Dendritic cell treated with granulocyte-macrophage colony-stimulating factor and Interleukin-4, amounts not matched to agents 40 ng/mL and 50 ng/mL, for 4 days (primary cell): ENCODE results near the gene MCU.

ENCODE experiments used
- H3K27ac Mint-ChIP-seq: one replicate; pipeline ENCODE4 v1.8.0; 2022; ENCODE audit warnings: mild to moderate bottlenecking, mixed read lengths
- H3K27me3 Mint-ChIP-seq: one replicate; pipeline ENCODE4 v1.8.0; 2022; ENCODE audit warnings: mild to moderate bottlenecking, mixed read lengths
- H3K36me3 Mint-ChIP-seq: one replicate; pipeline ENCODE4 v1.8.0; 2022; ENCODE audit warnings: low read depth, mixed read lengths
- H3K4me1 Mint-ChIP-seq: one replicate; pipeline ENCODE4 v1.8.0; 2022; ENCODE audit warnings: low read depth, mixed read lengths
- H3K4me3 Mint-ChIP-seq: one replicate; pipeline ENCODE4 v1.8.0; 2022; ENCODE audit warnings: mild to moderate bottlenecking, moderate library complexity, mixed read lengths
- H3K9me3 Mint-ChIP-seq: one replicate; pipeline ENCODE4 v1.8.0; 2022; ENCODE audit warnings: mixed read lengths
- intact Hi-C: fragments of 100-400 bp; cut with micrococcal nuclease; formaldehyde crosslinking; loops from one replicate; pipeline ENCODE4 v1.15.0; 2022

The MCU gene

DNA sequence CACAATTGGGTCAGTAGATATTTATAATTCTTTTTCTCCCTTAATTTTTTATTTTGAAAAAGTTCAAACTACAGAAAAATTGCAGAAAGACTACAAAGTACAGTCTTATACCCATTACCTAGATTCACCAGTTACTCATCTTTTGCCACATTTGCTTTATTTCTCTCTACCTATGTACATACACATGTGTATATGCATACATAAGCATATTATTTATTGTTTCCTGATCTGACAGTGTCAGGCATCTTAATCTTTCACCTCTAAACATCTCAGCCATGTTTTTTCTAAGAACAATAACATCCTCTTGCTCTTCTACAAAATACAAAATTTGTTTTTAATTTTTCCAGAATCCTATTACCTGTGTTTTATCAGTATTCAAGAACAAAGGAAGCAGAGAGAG lies 133.2 kb downstream of the MCU start:
- intact Hi-C loops, result no loop called here
- H3K4me1 Mint-ChIP-seq, result no peaks in the 10 kb centered on the region
- H3K9me3 Mint-ChIP-seq, result no peaks in the 10 kb centered on the region
- H3K4me3 Mint-ChIP-seq, result no peak overlapping the region
- H3K27ac Mint-ChIP-seq, result no peak overlapping the region
- no peaks in the 10 kb centered on the region for H3K27me3 Mint-ChIP-seq
- H3K36me3 Mint-ChIP-seq, result no peaks in the 10 kb centered on the region

DNA sequence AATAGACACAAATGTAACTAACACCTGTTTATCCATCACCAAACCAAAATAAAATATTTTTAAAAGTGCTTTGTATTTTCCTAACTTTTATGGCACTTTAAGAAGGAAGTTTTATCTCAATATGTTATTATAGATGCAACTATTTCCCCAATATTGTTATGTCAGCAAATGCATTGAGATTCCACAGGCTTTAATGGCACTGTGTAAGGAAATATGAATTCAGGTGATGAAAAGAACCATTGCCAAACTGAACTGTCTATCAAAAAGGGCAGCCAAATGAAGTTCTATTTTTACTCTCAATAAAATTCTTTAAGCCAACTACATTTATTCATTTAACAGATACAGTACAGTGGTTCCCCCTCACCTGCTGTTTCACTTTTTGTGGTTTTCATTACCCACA lies 134.4 kb downstream of the MCU start:
- no peaks in the 10 kb centered on the region for H3K27me3 Mint-ChIP-seq
- H3K27ac Mint-ChIP-seq, result no peak overlapping the region
- H3K4me1 Mint-ChIP-seq, result no peaks in the 10 kb centered on the region
- no peaks in the 10 kb centered on the region for H3K36me3 Mint-ChIP-seq
- H3K4me3 Mint-ChIP-seq, result no peak overlapping the region
- H3K9me3 Mint-ChIP-seq, result no peaks in the 10 kb centered on the region
- intact Hi-C loops, result no loop called here

DNA sequence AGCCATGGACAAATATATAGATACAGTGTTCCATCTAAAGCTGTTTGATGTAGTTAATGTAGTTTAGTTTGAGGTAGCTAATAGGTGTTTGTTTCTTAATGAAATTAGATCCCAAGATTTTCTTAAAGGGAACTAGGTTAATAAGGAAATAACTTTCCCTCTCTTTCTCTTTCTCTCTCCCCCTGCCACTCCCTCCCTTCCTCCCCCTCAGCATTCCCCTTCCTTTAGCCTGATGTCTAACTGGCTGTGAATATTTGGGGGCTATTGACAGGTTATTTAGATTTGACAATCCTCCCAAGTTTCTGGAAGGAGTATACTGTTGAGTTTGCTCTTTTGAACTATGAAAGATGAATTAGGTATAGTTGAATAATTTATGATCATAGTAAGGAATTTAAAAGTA lies 136.4 kb downstream of the MCU start:
- H3K27ac Mint-ChIP-seq, result no peak overlapping the region
- intact Hi-C loops, result no loop called here
- no peaks in the 10 kb centered on the region for H3K27me3 Mint-ChIP-seq
- no peaks in the 10 kb centered on the region for H3K36me3 Mint-ChIP-seq
- no peak overlapping the region for H3K4me3 Mint-ChIP-seq
- H3K4me1 Mint-ChIP-seq, result no peaks in the 10 kb centered on the region
- H3K9me3 Mint-ChIP-seq, result no peaks in the 10 kb centered on the region

DNA sequence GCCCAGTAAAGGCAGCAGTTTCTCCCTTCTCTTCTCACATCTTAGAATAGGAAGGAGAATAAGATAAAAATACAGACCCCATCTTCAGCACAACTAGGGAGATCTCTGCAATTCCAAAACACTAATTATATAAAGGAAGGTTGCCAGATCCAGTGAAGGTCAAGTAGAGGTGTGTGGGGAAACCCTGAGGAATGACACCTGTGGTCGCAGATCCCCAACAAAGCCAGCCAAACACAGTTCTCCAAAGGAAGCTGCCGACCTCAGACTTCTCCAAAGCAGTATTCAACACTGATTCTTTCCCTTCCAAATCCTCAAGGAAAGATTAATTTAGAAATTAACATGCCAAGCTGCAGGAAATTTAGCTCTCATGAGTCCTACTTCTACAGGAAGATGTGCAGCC lies 138.7 kb downstream of the MCU start:
- Mint-ChIP-seq H3K27me3 (no peaks in the 10 kb centered on the region), H3K4me3 (no peak overlapping the region), H3K27ac (no peak overlapping the region), H3K36me3 (peaks cover 9% of the 10 kb centered on the region), H3K9me3 (no peaks in the 10 kb centered on the region), H3K4me1 (no peaks in the 10 kb centered on the region)
- intact Hi-C loops, result no loop called here

DNA sequence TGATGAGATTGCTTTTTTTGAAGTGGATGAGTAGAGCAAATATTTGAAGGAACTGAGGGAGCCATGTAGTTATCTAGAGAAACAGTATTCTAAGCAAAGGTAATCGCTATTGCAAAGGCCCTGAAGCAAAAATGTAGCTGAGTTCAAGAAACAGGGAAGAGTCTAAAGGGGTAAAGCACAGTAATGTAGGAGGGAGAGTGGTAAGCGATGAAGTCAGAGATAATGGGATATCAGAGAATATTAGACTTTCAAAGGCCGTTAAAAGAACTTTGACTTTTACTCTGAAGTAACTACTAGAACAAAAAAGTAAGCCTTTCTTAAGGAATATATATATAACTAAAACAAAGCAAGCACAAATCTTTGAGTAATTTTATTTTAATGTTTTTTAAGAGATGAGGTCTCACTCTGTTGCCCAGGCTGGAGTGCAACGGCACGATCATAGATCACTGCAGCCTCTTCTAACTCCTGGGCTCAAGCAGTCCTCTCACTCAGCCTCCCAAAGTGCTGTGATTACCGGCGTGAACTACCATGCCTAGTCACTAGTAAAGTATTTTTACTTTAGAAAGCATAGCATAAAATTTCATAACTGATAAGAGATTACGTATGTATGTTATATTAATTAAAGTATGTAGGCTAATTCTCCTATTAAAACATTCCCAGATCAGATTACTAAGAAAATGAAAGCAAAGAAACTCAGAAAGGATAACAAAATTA lies 139.9 kb downstream of the MCU start:
- no peak overlapping the region for H3K4me3 Mint-ChIP-seq
- peaks cover 14% of the 10 kb centered on the region for H3K36me3 Mint-ChIP-seq
- H3K27me3 Mint-ChIP-seq, result no peaks in the 10 kb centered on the region
- no peak overlapping the region for H3K27ac Mint-ChIP-seq
- no peaks in the 10 kb centered on the region for H3K9me3 Mint-ChIP-seq
- intact Hi-C loops, result no loop called here
- H3K4me1 Mint-ChIP-seq, result no peaks in the 10 kb centered on the region

DNA sequence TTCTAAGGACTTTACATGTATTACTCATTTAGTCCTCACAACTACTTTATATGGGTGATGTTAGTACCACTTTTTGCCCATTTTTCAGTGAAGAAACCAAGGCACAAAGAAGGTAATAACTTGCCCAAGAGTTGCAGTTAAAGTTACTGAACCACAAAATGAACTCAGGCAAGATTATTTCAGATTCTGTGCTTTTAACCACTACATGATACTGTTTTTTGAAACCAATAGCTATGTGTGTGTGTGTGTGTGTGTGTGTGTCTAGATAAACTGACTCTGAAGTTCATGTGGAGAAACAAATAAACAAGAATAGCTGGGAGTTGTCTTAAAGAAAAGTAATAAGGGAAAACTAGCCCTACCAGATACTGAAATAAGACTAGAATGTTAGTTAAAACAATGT lies 140.8 kb downstream of the MCU start:
- Mint-ChIP-seq H3K4me3 (no peak overlapping the region), H3K9me3 (no peaks in the 10 kb centered on the region), H3K27ac (no peak overlapping the region), H3K27me3 (no peaks in the 10 kb centered on the region), H3K4me1 (no peaks in the 10 kb centered on the region), H3K36me3 (peaks cover 14% of the 10 kb centered on the region)
- intact Hi-C loops, result no loop called here

DNA sequence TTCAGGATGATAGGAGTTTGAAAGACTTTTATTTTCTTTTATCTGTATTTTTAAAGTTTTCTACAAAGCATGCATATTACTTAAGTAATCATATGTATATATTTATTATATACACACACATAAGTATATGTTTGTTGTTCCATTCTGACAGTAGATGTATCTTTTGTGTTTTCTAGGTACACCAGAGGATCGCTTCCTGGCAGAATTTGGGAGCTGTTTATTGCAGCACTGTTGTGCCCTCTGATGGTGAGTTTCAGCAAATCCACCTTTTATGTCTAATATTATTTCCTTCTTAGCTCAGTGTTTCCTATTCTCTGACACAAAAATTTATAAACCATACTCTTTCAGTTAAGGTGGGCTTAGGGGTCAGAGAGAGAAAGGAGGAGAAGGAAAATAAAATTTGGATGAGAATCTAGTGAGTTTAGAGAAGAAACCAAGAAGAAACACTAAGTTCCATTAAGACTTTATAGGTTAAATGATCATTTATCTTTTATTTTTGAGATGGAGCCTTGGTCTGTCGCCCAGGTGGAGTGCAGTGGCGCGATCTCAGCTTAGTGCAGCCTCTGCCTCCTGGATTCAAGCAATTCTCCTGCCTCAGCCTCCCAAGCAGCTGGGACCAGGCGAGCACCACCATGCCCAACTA lies 142.4 kb downstream of the MCU start:
- Mint-ChIP-seq H3K4me3 (no peak overlapping the region), H3K4me1 (no peaks in the 10 kb centered on the region), H3K27me3 (no peaks in the 10 kb centered on the region), H3K36me3 (peaks cover 18% of the 10 kb centered on the region), H3K9me3 (no peaks in the 10 kb centered on the region), H3K27ac (no peak overlapping the region)
- intact Hi-C loops, result loop anchor here (1.0 kb wide), 1 partner anchor 470 kb away; no protein-coding TSS in a partner anchor

DNA sequence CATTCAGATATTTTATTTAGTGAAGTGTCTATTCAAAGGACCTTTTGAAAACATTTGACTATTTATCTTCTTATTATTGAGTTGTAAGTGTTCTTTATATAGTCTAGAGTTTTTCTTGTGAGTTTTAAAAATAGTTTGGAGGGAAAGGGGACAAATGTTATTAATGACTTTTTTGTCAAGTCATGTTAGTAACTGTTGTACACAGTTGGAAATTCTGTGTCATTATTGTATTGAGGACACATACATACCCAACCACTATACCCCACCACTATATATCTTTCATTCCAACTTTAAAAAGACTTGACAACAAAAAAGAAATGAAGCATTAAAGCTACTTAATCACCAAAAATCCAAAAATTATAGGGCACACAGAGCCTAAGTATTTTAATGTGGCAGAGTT lies 148.4 kb downstream of the MCU start:
- intact Hi-C loops, result no loop called here
- Mint-ChIP-seq H3K36me3 (peaks cover 15% of the 10 kb centered on the region), H3K27ac (no peak overlapping the region), H3K9me3 (no peaks in the 10 kb centered on the region), H3K4me3 (no peak overlapping the region), H3K27me3 (no peaks in the 10 kb centered on the region), H3K4me1 (no peaks in the 10 kb centered on the region)

DNA sequence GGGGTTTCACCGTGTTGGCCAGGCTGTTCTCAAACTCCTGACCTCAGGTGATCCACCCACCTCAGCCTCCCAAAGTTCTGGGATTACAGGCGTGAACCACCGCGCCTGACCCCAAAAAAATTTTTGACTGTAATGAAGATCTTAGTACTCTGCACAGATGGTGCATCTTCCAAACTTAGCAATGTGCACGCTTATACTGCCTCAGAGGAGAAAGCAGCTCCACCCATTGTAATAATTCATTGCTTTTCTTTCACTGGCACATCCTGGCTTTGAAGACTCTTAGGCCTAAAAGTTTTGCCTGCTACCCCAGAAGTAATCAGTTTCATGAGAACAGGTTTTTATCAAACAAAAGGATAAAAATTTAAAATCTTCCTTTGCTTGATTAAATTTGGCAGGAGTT lies 149.5 kb downstream of the MCU start:
- H3K36me3 Mint-ChIP-seq, result peaks cover 7% of the 10 kb centered on the region
- no peaks in the 10 kb centered on the region for H3K27me3 Mint-ChIP-seq
- no peaks in the 10 kb centered on the region for H3K4me1 Mint-ChIP-seq
- intact Hi-C loops, result no loop called here
- no peaks in the 10 kb centered on the region for H3K9me3 Mint-ChIP-seq
- no peak overlapping the region for H3K27ac Mint-ChIP-seq
- H3K4me3 Mint-ChIP-seq, result no peak overlapping the region

DNA sequence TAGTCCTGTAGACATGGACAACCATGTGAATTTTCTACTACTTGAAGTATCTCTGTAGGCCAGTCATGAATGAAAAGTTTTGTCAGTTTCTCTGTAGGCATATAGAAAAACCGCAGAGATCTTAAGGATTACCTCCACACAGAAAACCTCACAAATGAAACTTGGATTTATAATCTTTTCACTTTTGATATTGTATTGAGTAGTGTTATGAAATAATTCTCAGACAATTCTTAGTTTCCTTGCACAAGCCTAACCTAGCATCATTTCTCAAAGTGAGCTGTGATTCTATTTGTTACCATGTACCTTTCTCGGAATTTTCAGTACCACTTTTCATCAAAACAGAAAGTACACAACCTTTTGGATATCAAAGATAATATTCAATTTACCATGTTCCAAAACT lies 150.2 kb downstream of the MCU start:
- no peaks in the 10 kb centered on the region for H3K9me3 Mint-ChIP-seq
- no peak overlapping the region for H3K4me3 Mint-ChIP-seq
- peaks cover 7% of the 10 kb centered on the region for H3K36me3 Mint-ChIP-seq
- no peaks in the 10 kb centered on the region for H3K4me1 Mint-ChIP-seq
- H3K27ac Mint-ChIP-seq, result no peak overlapping the region
- intact Hi-C loops, result no loop called here
- H3K27me3 Mint-ChIP-seq, result no peaks in the 10 kb centered on the region

DNA sequence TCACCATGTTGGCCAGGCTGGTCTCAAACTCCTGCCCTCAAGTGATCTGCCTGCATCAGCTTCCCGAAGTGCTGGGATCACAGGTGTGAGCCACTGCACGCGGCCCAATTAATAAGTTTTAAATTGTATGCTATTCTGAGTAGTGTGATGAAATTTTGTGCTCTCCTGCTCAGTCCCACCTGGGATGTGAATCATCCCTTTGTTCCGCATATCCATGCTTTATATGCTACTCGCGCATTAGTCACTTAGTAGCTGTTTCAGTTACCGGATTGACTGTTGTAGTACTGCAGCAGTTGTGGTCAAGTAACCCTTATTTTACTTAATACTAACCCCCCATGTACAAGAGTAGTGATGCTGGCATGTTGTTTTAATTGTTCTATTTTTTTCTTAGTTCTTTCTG lies 154.3 kb downstream of the MCU start:
- no peaks in the 10 kb centered on the region for H3K9me3 Mint-ChIP-seq
- no peak overlapping the region for H3K27ac Mint-ChIP-seq
- intact Hi-C loops, result no loop called here
- peaks cover 9% of the 10 kb centered on the region for H3K4me1 Mint-ChIP-seq
- no peak overlapping the region for H3K4me3 Mint-ChIP-seq
- no peaks in the 10 kb centered on the region for H3K27me3 Mint-ChIP-seq
- no peaks in the 10 kb centered on the region for H3K36me3 Mint-ChIP-seq

DNA sequence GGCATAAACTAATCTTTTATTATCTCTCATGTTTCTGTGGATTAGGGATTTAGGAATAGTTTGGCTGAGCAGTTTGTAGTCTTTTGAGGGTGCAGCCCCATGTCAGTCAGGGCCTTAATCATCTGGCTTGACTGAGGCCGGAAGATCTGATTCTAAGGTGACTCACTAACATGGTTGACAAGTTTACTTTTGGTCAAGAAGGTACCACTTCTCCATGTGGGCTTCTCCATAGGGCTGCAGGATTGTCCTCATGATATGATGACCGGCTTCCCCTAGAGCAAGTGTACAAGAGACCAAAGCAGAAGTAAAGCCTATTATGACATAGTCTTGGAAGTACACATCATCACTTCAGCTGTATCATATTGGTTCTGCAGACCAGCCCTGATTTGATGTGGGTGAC lies 155.7 kb downstream of the MCU start:
- Mint-ChIP-seq H3K36me3 (no peaks in the 10 kb centered on the region), H3K4me3 (no peak overlapping the region), H3K27ac (no peak overlapping the region), H3K9me3 (no peaks in the 10 kb centered on the region), H3K27me3 (no peaks in the 10 kb centered on the region), H3K4me1 (peaks cover 19% of the 10 kb centered on the region)
- intact Hi-C loops, result no loop called here

DNA sequence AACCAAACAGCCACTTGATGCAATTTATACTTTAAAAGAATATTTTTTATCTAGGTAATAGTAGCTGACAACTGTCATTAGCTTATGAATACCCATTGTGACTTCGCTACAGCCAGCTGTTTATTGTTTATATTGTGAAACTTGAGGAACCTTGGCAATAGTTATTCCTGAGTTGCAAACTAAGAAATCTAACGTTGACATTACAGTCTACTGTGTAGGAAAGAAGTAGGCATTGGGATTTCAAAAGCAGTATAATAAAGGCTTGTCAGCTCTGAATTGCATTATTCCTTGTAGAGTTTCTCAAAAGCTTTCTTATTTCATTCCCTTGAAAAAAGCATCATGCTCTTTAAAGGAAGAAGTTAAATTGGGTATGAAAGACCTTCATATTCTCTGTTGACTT lies 158.9 kb downstream of the MCU start:
- H3K27ac Mint-ChIP-seq, result no peak overlapping the region
- H3K4me1 Mint-ChIP-seq, result peaks cover 20% of the 10 kb centered on the region
- H3K27me3 Mint-ChIP-seq, result no peaks in the 10 kb centered on the region
- H3K36me3 Mint-ChIP-seq, result no peaks in the 10 kb centered on the region
- no peak overlapping the region for H3K4me3 Mint-ChIP-seq
- intact Hi-C loops, result no loop called here
- no peaks in the 10 kb centered on the region for H3K9me3 Mint-ChIP-seq

DNA sequence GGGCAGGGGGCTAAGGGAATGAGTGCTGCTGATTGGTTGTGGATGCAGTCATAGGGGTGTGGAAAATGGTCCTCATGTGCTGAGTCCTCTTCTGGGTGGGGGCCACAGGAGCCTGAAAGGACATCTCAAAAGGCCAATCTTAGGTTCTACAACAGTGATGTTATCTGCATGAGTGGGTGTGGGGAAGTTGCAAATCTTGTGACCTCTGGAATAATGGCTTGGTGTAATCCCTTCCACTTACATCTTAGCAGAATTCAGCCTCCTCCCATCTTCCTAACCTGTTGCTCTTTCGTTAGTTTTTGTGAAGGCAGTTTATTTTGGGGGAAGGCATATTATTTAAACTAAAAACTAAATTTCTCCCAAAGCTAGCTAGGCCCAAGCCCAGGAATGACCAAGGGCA lies 159.6 kb downstream of the MCU start:
- Mint-ChIP-seq H3K9me3 (no peaks in the 10 kb centered on the region), H3K4me3 (no peak overlapping the region), H3K4me1 (peaks cover 20% of the 10 kb centered on the region), H3K27me3 (no peaks in the 10 kb centered on the region), H3K36me3 (no peaks in the 10 kb centered on the region), H3K27ac (no peak overlapping the region)
- intact Hi-C loops, result no loop called here

DNA sequence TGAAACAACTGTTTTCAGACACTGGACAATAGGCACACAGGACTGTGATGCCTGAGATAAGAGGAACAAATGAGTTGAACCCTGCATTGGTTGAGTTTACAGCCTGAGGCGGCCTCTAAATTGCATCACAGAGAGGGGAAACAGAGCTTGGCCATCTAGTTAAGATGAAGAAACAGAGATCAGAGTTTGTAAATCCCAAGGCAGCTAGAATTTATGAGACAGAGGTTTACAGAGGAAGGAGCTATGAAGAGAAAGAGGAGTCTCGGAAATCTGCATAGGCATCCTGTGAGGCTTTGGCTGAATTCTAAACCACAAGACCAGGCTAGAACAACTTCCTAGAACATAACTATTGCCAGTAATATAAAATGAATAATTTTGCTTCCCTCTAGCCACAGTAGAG lies 160.6 kb downstream of the MCU start:
- Mint-ChIP-seq H3K36me3 (no peaks in the 10 kb centered on the region), H3K27ac (no peak overlapping the region), H3K27me3 (no peaks in the 10 kb centered on the region), H3K9me3 (no peaks in the 10 kb centered on the region), H3K4me1 (peaks cover 20% of the 10 kb centered on the region), H3K4me3 (no peak overlapping the region)
- intact Hi-C loops, result no loop called here
